ACC112 (cell line): Measurements from ENCODE around the gene TPM4.
A peak's percentile ranks its signal among the peaks of the same experiment; 100 is the strongest.

ENCODE experiments used
- H2AFZ ChIP-seq: fragments of 200-600 bp; sonication (generic); one replicate; pipeline ENCODE4 v1.6.0; 2017; ENCODE audit warnings: antibody characterized with exemption, low read length; ENCODE audit not compliant: unreplicated experiment
- H3K27ac ChIP-seq: fragments of 200-600 bp; sonication (generic); 2 replicates; pipeline ENCODE4 v1.5.1; 2014; ENCODE audit warnings: low read depth, mild to moderate bottlenecking, antibody characterized with exemption, low read length, moderate library complexity
- H3K27me3 ChIP-seq: fragments of 200-600 bp; sonication (generic); 2 replicates; pipeline ENCODE4 v1.6.1; 2014; ENCODE audit warnings: mild to moderate bottlenecking, antibody characterized with exemption, low read length, moderate library complexity, mixed read lengths; ENCODE audit not compliant: insufficient read depth
- H3K36me3 ChIP-seq: fragments of 200-600 bp; sonication (generic); 2 replicates; pipeline ENCODE4 v1.6.1; 2016; ENCODE audit warnings: mild to moderate bottlenecking, antibody characterized with exemption, low read length, moderate library complexity, mixed read lengths; ENCODE audit not compliant: insufficient read depth
- H3K4me1 ChIP-seq: fragments of 200-600 bp; sonication (generic); one replicate; pipeline ENCODE4 v1.6.1; 2016; ENCODE audit warnings: low read length, mixed read lengths; ENCODE audit not compliant: insufficient read depth, unreplicated experiment, control insufficient read depth
- H3K4me3 ChIP-seq: fragments of 200-600 bp; sonication (generic); 2 replicates; pipeline ENCODE4 v1.5.1; 2014; ENCODE audit warnings: mild to moderate bottlenecking, low read depth, low read length
- H3K79me2 ChIP-seq: fragments of 200-600 bp; sonication (generic); one replicate; pipeline ENCODE4 v1.6.0; 2016; ENCODE audit warnings: low read length; ENCODE audit not compliant: control insufficient read depth, unreplicated experiment, insufficient read depth

The TPM4 gene

DNA sequence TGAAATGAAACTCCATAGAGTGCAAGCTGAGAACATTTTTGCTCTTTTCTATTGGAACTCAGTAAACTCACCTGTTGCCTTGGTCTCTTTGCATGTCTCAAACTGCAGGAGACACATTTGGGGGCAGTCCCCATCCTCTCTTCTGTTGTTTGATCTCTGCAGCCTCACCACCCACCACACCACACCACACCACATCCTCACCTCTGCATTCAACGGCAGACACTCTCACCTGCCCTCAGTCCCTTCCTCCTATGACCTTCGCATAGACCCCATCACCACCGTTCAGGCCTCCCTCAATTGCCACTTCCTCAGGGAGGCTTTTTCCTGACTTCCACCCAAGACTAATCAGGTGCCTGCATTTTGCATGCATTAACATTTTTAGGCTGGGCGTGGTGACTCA, 14.4 kb upstream of the TPM4 start:
- H3K79me2 ChIP-seq = peaks cover 3% of the 10 kb centered on the region
- H3K4me3 ChIP-seq = no peak overlapping the region
- H3K4me1 ChIP-seq = peaks cover 27% of the 10 kb centered on the region
- no peaks in the 10 kb centered on the region for H3K36me3 ChIP-seq
- no peaks in the 10 kb centered on the region for H3K27me3 ChIP-seq
- H2AFZ ChIP-seq = no peak overlapping the region
- no peak overlapping the region for H3K27ac ChIP-seq

DNA sequence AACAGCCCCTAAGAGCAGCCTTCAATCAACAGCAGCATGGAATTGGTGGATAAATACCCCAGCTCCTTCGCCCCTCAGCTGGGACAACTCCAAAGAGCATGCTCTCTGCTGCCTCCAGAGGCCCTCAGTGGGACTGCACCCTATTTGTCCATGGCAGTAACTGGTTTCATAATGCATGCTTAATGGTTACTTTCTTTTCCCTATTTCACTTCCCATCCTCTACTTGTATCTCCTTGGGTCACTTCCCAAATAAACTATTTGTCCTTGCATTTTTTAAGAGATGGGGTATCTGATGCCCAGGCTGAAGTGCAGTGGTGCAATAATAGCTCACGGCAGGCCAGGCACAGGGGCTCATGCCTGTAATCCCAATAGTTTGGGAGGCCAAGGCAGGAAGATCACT, 13.5 kb upstream of the TPM4 start:
- Histone ChIP-seq H3K79me2 (peaks cover 11% of the 10 kb centered on the region), H2AFZ (no peak overlapping the region), H3K4me1 (peaks cover 27% of the 10 kb centered on the region), H3K27me3 (no peaks in the 10 kb centered on the region), H3K4me3 (no peak overlapping the region), H3K27ac (peak overlapping the region; percentile 99), H3K36me3 (no peaks in the 10 kb centered on the region)

DNA sequence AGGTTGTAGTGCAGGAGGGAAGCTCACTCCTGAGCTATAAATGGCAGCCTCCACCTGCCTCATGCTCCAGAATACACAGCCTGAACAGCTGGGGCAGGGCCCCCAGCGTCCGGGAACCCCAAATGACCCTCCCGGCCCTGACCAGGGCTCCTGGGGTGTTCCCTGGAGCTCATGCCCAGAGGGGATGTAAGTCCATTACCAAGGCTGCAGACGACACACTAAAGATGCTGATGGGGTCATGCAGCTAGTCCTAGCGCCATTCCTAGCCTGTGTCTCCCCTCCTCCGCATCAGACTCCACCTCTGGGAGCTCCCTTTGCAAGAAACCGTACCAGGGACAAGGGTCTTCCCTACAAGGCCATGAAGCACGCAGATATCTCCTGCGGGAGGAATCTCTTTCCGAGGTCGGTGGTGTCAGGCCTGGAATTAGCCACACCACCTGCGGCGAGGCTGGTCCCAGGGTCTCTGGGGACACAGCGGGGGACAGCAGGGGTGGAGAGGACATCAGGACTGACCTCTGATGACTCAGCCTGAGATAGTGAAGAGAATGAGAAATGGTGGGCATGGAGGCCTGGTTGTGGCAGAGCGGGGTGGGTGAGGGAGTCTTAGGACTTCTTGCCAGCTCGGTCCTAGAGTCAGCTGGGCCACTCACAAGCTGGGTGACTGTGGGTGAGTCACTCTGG, 11.9 kb upstream of the TPM4 start:
- H3K79me2 ChIP-seq = peaks cover 27% of the 10 kb centered on the region
- H3K27ac ChIP-seq = peak overlapping the region; percentile 99
- H3K4me1 ChIP-seq = peaks cover 32% of the 10 kb centered on the region
- no peak overlapping the region for H2AFZ ChIP-seq
- peak overlapping the region; percentile 19; the same call in 1 of the 2 replicates for H3K4me3 ChIP-seq
- 0 out of 2 replicates have a peak, but pooled peaks cover 3% of the 10 kb centered on the region for H3K36me3 ChIP-seq
- no peaks in the 10 kb centered on the region for H3K27me3 ChIP-seq

DNA sequence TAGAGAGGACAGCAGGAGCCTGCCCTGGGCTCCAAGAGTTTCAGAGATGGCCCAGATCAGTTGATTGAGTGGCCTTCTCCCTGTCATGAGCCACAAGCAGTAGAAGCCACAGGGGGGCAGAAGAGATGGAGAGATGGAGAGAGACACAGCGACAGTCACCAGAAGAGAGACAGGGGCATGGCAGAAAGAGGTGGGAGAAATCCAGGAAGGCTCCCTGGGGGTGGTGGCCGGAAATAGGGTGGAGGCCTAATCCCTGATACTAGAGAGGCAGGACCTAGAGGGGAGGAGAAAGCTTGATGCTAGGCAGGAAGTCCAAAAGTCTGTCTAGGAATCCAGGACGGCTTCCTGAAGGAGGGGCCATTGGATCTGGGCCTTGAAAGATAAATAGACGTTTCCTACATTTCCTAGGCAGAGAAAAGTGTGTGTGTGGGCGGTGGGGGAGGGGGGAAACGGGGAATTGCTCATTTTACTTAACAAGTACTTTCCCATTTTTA, 9.6 kb upstream of the TPM4 start:
- Histone ChIP-seq H2AFZ (no peak overlapping the region), H3K4me1 (peaks cover 47% of the 10 kb centered on the region), H3K27ac (peak overlapping the region; percentile 99), H3K79me2 (peaks cover 48% of the 10 kb centered on the region), H3K4me3 (peak overlapping the region; percentile 92), H3K27me3 (no peaks in the 10 kb centered on the region), H3K36me3 (0 out of 2 replicates have a peak, but pooled peaks cover 3% of the 10 kb centered on the region)

DNA sequence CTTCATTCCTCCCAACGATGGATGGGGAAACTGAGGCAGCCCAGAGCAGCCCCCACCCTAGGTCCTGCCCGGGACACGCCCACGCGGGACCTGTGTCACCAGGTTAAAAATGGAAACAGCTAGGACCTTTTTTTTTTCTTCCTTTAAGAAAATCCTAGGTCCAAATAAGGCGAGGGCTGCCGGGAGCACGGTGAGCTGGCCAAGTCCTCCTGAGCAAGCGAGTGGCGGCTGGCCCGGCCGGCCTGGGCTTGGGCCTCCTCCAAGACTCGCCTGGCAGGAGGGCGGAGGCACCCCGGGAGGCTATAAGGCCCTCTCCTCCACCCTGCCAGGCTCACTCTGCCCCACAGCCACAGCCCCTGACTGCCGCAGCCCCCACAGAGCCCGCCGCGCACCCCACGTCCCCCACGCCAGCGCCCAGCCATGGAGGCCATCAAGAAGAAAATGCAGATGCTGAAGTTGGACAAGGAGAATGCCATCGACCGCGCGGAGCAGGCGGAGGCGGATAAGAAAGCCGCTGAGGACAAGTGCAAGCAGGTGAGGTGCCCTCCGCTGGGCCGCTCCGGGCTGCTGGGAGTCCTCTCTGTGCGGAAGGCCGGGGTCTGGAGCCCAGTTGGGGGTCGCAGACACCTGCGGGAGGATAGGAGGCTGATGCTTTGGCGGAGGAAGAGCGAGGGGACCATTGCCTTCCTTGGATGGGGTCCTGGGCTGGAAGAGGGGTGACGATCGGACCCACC, 8.9 kb upstream of the TPM4 start:
- Histone ChIP-seq H3K36me3 (0 out of 2 replicates have a peak, but pooled peaks cover 3% of the 10 kb centered on the region), H3K4me3 (peak overlapping the region; percentile 92), H2AFZ (no peak overlapping the region), H3K4me1 (peaks cover 47% of the 10 kb centered on the region), H3K27me3 (no peaks in the 10 kb centered on the region), H3K27ac (peak overlapping the region; percentile 99), H3K79me2 (peaks cover 48% of the 10 kb centered on the region)

DNA sequence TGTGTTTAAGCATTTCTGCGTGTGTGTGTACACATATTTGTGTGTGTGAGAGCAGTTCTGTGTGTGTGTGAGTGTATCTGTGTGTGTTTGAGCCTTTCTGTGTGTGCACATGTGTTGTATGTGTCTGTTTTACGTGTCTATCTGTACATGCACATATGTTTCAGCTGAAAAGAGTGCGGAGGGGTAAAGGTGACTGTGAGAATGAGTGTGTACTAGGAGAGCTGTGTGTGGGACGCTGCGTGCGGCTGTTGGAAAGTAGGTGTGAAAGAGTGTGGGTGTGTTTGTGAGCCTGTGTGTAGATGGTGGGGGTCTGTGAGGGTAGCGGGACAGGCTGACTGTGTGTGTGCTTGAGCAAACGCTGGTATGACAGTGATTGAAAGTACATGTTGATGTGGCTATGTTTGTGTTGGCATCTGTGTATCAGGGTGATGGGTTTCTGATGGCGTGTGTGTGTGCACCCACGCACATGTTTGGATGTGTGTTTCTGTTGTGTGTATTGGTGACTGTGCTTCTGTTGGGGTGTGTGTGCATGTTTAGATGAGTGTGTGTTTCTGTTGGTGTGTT, 7.5 kb upstream of the TPM4 start:
- Histone ChIP-seq H3K79me2 (peaks cover 54% of the 10 kb centered on the region), H3K4me3 (peak overlapping the region; percentile 92), H3K36me3 (0 out of 2 replicates have a peak, but pooled peaks cover 3% of the 10 kb centered on the region), H3K27me3 (no peaks in the 10 kb centered on the region), H2AFZ (no peak overlapping the region), H3K27ac (peak overlapping the region; percentile 99), H3K4me1 (peaks cover 47% of the 10 kb centered on the region)

DNA sequence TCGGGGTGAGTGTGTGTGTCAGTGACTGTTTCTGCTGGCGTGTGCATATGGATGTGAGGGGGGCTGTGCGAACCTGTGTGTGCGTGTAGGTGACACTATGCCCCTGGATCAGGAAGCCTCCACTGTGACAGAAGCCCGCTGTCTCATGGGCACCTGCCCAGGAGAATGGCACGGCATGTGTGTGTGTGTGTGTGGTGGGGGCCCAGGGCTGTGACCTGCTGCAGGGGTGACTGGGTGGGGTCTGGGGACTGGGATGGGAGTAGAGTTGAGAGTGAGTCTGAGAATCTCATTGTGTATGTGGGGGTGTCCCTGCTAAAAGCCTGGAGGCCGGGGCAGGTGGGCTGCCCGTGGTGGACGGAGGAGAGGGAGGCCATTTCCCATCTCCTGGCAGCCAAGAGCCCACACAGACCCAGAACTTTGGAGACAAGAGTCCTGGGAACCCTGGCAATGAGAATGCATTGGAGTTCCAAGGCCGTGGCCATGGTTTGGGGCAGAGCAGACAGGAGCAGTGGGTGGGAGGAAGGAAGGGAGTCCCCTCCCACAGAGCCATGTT, 6.4 kb upstream of the TPM4 start:
- peak overlapping the region; percentile 99; the same call in 1 of the 2 replicates for H3K27ac ChIP-seq
- no peak overlapping the region for H2AFZ ChIP-seq

DNA sequence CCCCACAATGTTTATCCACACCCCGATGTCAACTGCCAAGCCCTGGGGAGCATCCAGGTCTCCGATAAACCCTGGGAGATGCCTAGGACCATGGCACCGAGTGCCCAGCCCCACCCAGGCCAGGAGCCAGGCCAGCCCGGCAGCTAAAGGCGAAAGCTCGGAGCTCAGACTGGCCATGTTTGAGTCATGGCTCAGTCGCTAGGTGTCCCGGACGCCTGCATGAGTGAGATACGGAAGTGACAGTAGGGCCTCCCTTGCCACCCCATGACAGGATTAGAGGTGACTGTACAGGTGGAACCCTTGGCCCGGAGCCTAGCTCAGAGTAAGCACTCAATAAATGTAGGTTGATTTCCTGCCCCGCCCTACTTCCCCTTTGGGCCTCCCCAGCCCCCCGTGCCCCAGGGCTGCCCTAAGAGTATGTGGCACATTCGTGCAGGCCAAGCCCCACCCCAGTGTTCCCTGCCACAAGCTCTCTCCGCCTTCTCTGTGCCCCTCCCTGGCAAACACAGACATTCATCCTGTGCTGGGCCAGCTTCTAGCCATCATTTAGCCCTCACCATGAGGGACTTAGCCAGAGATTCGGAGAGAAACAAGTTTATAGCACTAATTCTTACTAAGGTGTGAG, 5.8 kb upstream of the TPM4 start:
- Histone ChIP-seq H3K36me3 (0 out of 2 replicates have a peak, but pooled peaks cover 3% of the 10 kb centered on the region), H3K4me1 (peaks cover 32% of the 10 kb centered on the region), H3K27ac (peak overlapping the region; percentile 45), H3K4me3 (peak overlapping the region; percentile 92), H2AFZ (no peak overlapping the region), H3K27me3 (no peaks in the 10 kb centered on the region), H3K79me2 (peaks cover 67% of the 10 kb centered on the region)

More for the DNA sequence above, 6.4 kb upstream of the TPM4 start:
- Histone ChIP-seq H3K27me3 (no peaks in the 10 kb centered on the region), H3K79me2 (peaks cover 61% of the 10 kb centered on the region), H3K4me3 (peak overlapping the region; percentile 92), H3K36me3 (0 out of 2 replicates have a peak, but pooled peaks cover 3% of the 10 kb centered on the region), H3K4me1 (peaks cover 37% of the 10 kb centered on the region)

DNA sequence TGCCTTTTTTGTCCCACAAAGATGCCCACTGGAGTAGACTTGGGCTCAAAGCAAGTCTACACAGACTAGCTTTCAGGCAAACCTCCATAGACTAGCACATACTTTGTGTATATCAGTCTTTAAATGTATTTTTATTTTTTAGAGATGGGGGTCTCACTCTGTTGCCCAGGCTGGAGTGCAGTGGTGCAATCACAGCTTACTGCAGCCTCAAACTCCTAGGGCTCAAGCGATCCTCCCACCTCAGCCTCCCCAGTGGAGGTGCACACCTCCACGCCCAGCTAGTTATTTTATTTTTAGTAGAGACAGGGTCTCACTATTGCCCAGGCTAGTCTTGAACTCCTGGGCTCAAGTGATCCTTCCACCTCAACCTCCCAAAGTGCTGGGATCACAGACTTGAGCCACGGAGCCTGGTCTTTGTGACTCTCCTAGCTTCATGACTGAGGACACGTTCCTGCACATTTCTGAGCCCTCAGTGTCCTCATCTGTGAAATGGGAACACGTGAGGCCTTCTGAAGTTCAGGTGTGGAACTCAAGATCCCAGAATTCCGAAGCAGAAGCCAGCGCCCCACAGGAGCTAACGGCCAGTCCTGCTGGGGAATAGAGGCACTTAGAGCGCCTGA, 5.1 kb upstream of the TPM4 start:
- H3K27ac ChIP-seq = peak overlapping the region; percentile 45; the same call in 1 of the 2 replicates
- H3K36me3 ChIP-seq = 0 out of 2 replicates have a peak, but pooled peaks cover 3% of the 10 kb centered on the region
- H3K79me2 ChIP-seq = peaks cover 71% of the 10 kb centered on the region
- no peaks in the 10 kb centered on the region for H3K27me3 ChIP-seq
- H2AFZ ChIP-seq = no peak overlapping the region
- no peak overlapping the region for H3K4me3 ChIP-seq
- H3K4me1 ChIP-seq = peaks cover 24% of the 10 kb centered on the region
